Type B pancreatic cell (in vitro differentiated cells): ENCODE data around the gene TBC1D16. TPM values are rescaled to one million over a fixed set of nuclear protein-coding genes. Genes with fewer than 3 reads are reported as not detected.

Experiments
- DNase-seq: peaks from one replicate; pipeline ENCODE4 v3.0.0; 2021; ENCODE audit warnings: mixed read lengths; ENCODE audit not compliant: unreplicated experiment; ENCODE audit errors: extremely low spot score
- H3K27ac Mint-ChIP-seq: 2 replicates; pipeline ENCODE4 v1.8.0; 2021; ENCODE audit warnings: mild to moderate bottlenecking, mixed read lengths
- H3K27me3 Mint-ChIP-seq: 2 replicates; pipeline ENCODE4 v1.8.0; 2021; ENCODE audit warnings: mixed read lengths
- H3K36me3 Mint-ChIP-seq: 2 replicates; pipeline ENCODE4 v1.8.0; 2021; ENCODE audit warnings: mixed read lengths
- H3K4me1 Mint-ChIP-seq: one replicate; pipeline ENCODE4 v1.8.0; 2021; ENCODE audit warnings: mixed read lengths; ENCODE audit not compliant: unreplicated experiment
- H3K4me3 Mint-ChIP-seq: 2 replicates; pipeline ENCODE4 v1.8.0; 2021; ENCODE audit warnings: mild to moderate bottlenecking, mixed read lengths
- H3K9me3 Mint-ChIP-seq: 2 replicates; pipeline ENCODE4 v1.8.0; 2021; ENCODE audit warnings: mixed read lengths
- total RNA-seq: library from RNA; stranded (reverse); gene quantifications from 2 replicates; pipeline ENCODE4 v1.2.1, GENCODE V29; 2021; ENCODE audit warnings: low replicate concordance
- TF ChIP-seq, protein P1 (sequence below): fragments of 200-600 bp; sonication (generic); conservative IDR thresholded peaks from 2 replicates; pipeline ENCODE4 v1.5.0; 2021; ENCODE audit warnings: antibody characterized with exemption, mild to moderate bottlenecking

The TBC1D16 gene
- total RNA-seq, 1 donor from 2014 or later: 71.9 TPM

DNA sequence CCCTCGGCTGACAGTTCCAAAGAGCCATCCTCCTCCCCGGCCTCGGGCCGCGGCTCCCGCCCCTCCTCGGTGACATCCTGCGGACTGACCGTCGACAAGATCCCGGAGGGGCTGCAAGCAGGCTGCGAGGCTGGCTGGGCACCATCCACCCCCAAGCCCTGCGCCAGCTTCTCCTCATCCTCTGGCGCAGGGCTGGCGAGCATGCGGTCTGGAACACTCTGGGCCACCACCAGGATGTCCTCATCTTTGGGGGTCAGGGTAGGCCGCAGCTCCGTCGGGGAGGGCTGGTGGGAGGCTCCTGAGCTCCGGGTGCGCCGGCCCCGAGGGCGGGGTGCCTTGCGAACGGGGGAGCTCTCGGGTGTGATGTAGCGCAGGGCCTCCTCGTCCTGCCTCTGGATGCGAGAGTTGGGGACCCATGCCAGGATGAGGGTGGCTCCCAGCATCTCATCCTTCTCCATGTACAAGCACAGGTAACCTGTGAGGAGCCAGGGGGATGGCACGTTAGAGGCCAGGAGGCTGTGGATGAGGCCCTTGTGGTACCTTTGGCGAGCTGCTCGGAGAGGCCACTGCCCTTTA is 25.3 kb downstream of the TBC1D16 start:
- TF ChIP-seq, protein P1, sequence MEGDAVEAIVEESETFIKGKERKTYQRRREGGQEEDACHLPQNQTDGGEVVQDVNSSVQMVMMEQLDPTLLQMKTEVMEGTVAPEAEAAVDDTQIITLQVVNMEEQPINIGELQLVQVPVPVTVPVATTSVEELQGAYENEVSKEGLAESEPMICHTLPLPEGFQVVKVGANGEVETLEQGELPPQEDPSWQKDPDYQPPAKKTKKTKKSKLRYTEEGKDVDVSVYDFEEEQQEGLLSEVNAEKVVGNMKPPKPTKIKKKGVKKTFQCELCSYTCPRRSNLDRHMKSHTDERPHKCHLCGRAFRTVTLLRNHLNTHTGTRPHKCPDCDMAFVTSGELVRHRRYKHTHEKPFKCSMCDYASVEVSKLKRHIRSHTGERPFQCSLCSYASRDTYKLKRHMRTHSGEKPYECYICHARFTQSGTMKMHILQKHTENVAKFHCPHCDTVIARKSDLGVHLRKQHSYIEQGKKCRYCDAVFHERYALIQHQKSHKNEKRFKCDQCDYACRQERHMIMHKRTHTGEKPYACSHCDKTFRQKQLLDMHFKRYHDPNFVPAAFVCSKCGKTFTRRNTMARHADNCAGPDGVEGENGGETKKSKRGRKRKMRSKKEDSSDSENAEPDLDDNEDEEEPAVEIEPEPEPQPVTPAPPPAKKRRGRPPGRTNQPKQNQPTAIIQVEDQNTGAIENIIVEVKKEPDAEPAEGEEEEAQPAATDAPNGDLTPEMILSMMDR: no peak
- no peak overlapping the region for H3K27ac Mint-ChIP-seq
- no peaks in the 10 kb centered on the region for H3K27me3 Mint-ChIP-seq
- no peak for DNase-seq
- H3K9me3 Mint-ChIP-seq: no peaks in the 10 kb centered on the region
- H3K36me3 Mint-ChIP-seq: peaks cover 7% of the 10 kb centered on the region
- H3K4me3 Mint-ChIP-seq: no peak overlapping the region
- peaks cover 5% of the 10 kb centered on the region for H3K4me1 Mint-ChIP-seq

DNA sequence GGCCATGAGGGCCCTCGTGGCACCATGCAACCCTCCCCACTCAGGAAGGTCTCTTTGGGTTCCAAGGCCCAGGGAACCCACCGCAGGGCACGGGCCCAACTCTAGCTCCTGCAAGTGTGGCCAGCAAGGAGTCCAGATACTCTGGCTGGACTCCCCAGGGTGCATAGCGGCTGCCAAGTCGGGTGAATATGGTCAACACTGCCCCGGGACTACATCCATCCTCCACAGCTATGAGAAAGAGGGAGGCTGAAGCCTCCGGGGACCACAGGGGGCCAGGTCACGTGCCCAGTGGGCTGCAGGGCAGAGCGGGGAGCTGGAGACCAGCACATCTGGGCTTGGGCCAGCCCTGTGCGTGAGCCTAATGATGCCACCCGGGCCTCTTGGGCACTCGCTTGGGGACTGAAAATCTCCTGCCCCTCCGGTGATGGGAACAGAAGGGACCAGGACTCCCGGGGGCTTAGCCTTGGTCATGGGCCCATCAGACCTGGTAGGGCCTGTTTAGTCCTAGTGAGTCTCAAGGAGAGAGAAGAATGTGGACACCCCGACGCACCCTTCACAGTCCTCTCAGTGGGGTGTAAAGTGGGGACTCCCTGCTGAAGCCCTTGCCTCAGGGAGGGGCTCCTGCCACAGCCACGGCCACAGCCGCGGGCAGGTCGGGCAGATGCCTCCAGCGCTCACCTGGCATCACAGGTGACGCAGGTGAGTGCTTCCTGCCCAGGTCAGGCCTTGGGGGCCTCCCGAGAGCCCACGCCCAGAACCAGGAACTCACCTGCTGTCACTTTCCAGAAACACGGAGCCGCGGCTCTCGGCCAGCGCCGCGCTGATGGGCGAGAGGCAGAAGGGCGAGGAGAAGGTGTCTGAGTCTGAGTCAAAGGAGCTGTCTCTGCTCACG is 26.0 kb downstream of the TBC1D16 start:
- TF ChIP-seq, protein P1: no peak
- Mint-ChIP-seq H3K36me3 (peaks cover 3% of the 10 kb centered on the region), H3K9me3 (no peaks in the 10 kb centered on the region)

DNA sequence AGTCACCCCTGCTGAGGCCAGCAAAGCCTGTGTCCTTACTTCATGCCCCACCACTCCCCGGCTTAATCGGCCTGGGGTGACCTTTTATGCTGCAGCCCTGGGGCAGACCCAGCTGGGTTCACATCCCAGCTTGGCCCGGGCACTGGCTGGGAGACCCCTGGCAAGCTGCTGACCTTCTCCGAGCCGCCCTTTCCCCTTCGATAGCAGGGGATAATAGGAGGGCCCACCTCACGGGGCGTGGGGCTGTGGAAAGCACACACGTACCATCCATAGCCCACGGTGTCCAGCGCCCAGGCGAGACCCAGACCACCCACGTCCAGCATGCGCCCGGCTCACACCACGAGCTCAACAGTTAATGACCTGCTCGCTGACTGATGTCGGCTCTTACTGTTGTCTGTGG is 26.8 kb downstream of the TBC1D16 start:
- no peak overlapping the region for H3K4me3 Mint-ChIP-seq
- H3K27ac Mint-ChIP-seq: no peak overlapping the region
- H3K4me1 Mint-ChIP-seq: peaks cover 5% of the 10 kb centered on the region
- TF ChIP-seq, protein P1: no peak
- no peaks in the 10 kb centered on the region for H3K9me3 Mint-ChIP-seq
- H3K27me3 Mint-ChIP-seq: no peaks in the 10 kb centered on the region
- no peak for DNase-seq
- H3K36me3 Mint-ChIP-seq: no peaks in the 10 kb centered on the region

More for the DNA sequence above, 26.0 kb downstream of the TBC1D16 start:
- peaks cover 5% of the 10 kb centered on the region for H3K4me1 Mint-ChIP-seq
- no peak overlapping the region for H3K27ac Mint-ChIP-seq
- H3K4me3 Mint-ChIP-seq: no peak overlapping the region
- DNase-seq: no peak
- no peaks in the 10 kb centered on the region for H3K27me3 Mint-ChIP-seq

DNA sequence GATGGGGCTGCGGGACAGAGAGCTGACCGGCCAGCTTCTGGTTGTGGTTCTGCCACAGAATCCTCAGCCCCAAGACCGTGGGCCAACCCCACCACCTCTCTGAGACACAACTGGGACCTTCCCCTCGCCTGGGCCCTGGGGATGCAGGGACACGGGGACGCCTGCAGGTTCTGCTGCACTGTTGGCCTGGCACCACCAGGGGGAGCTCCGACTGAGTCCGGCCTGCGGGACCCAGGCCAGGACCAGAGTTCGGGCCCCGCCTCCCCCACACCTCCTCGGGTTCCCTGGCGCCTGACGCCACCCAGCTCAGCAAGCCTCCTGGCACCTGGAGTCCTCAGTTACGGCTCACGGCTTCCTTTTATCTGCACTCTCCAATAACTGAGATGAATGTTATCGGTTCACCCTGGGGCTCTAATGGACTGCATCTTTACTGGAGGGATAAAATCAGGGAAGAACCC is 27.3 kb downstream of the TBC1D16 start:
- peak; percentile 84 for DNase-seq
- H3K27me3 Mint-ChIP-seq: no peaks in the 10 kb centered on the region
- no peaks in the 10 kb centered on the region for H3K36me3 Mint-ChIP-seq
- no peak overlapping the region for H3K4me3 Mint-ChIP-seq
- H3K4me1 Mint-ChIP-seq: peaks cover 5% of the 10 kb centered on the region
- TF ChIP-seq, protein P1: peak; percentile 91
- no peaks in the 10 kb centered on the region for H3K9me3 Mint-ChIP-seq
- no peak overlapping the region for H3K27ac Mint-ChIP-seq

DNA sequence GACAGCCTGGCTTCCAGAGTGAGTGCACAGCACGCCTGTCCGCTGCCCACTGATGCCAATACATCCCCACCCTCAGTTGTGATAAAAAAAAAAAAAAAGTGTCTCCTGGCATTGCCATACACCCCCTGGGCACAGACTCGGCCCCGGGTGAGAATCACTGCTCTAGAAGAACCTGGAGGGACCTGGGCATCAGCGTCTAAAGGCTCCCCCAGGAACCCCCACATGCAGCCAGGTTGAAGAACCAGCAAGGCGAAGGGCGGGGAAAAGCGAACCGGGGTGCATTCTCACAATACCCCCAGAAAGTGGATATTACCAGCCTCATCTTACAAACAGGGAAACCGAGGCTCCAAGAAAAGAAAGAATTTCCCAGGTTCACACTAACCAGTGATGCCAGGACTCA is 27.7 kb downstream of the TBC1D16 start:
- Mint-ChIP-seq H3K4me3 (no peak overlapping the region), H3K4me1 (peaks cover 5% of the 10 kb centered on the region), H3K9me3 (no peaks in the 10 kb centered on the region), H3K27ac (no peak overlapping the region), H3K36me3 (no peaks in the 10 kb centered on the region), H3K27me3 (no peaks in the 10 kb centered on the region)
- no peak for DNase-seq
- TF ChIP-seq, protein P1: no peak
